PC-9 (cell line): ENCODE results near the gene TP53AIP1. TPM values are rescaled to one million over a fixed set of nuclear protein-coding genes. Genes with fewer than 3 reads are reported as not detected.

ENCODE experiments used
- BruUV-seq: library from RNA; stranded (reverse); fragments of 400-500 nt; replicated peaks from 2 replicates; lab custom pipeline; 2021; lab: Mats Ljungman, UMichigan
- CTCF ChIA-PET: fragments of 300-600 bp; sonication (Branson Sonifier 250); formaldehyde crosslinking; loops from one replicate; lab custom pipeline; 2022; ENCODE audit warnings: antibody characterized with exemption; lab: Charles Lee
- POLR2A ChIA-PET: fragments of 300-600 bp; sonication (Branson Sonifier 250); formaldehyde crosslinking; loops from one replicate; lab custom pipeline; 2022; ENCODE audit warnings: antibody characterized with exemption; ENCODE audit not compliant: unreplicated experiment; lab: Charles Lee
- DNase-seq, 2 experiments: peaks; one replicate each; pipeline versions ENCODE4 v3.0.0 to v3.0.0-alpha.2; 2015 to 2022; ENCODE audit warnings: mixed read lengths in 1 of 2
- H2AFZ ChIP-seq: fragments of 200-600 bp; sonication (generic); 2 replicates; pipeline ENCODE4 v1.8.1; 2017; ENCODE audit warnings: antibody characterized with exemption
- H3F3A ChIP-seq: fragments of 200-600 bp; sonication (generic); 2 replicates; pipeline ENCODE4 v1.8.1; 2017; ENCODE audit warnings: antibody characterized with exemption, mild to moderate bottlenecking, low read depth; ENCODE audit not compliant: insufficient read depth
- H3K27ac ChIP-seq: fragments of 200-600 bp; sonication (generic); 2 replicates; pipeline ENCODE4 v1.6.1; 2016; ENCODE audit warnings: mixed run types
- H3K27me3 ChIP-seq: fragments of 200-600 bp; sonication (generic); 2 replicates; pipeline ENCODE4 v1.6.1; 2016; ENCODE audit warnings: low read depth, mixed run types; ENCODE audit not compliant: insufficient read depth
- H3K36me3 ChIP-seq: fragments of 200-600 bp; sonication (generic); 2 replicates; pipeline ENCODE4 v1.6.1; 2016; ENCODE audit warnings: low read depth, mixed run types
- H3K4me1 ChIP-seq: fragments of 200-600 bp; sonication (generic); replicated peaks from 2 replicates; pipeline ENCODE4 v1.6.1; 2016; ENCODE audit warnings: mixed run types; ENCODE audit not compliant: insufficient read depth
- H3K4me2 ChIP-seq: fragments of 200-600 bp; sonication (generic); 2 replicates; pipeline ENCODE4 v1.6.1; 2017; ENCODE audit warnings: mixed run types
- H3K4me3 ChIP-seq: fragments of 200-600 bp; sonication (generic); 2 replicates; pipeline ENCODE4 v1.6.1; 2016; ENCODE audit warnings: mixed run types
- H3K79me2 ChIP-seq: fragments of 200-600 bp; sonication (generic); 2 replicates; pipeline ENCODE4 v1.6.1; 2017; ENCODE audit warnings: low read depth, mixed run types
- H3K9me2 ChIP-seq: fragments of 200-600 bp; sonication (generic); 2 replicates; pipeline ENCODE4 v1.8.1; 2017; ENCODE audit warnings: mild to moderate bottlenecking; ENCODE audit not compliant: insufficient read depth
- H3K9me3 ChIP-seq: fragments of 200-600 bp; sonication (generic); 2 replicates; pipeline ENCODE4 v1.8.1; 2016; ENCODE audit warnings: low read depth; ENCODE audit not compliant: insufficient read depth
- H4K20me1 ChIP-seq: fragments of 200-600 bp; sonication (generic); 2 replicates; pipeline ENCODE4 v1.8.1; 2017; ENCODE audit not compliant: insufficient read depth
- CTCF ChIP-seq: fragments of 200-600 bp; sonication (generic); conservative IDR thresholded peaks from 2 replicates; pipeline ENCODE4 v1.6.1; 2017; ENCODE audit warnings: mixed run types, antibody characterized with exemption, mild to moderate bottlenecking, moderate library complexity
- EZH2 ChIP-seq: fragments of 200-600 bp; sonication (generic); IDR thresholded peaks from 2 replicates; pipeline ENCODE4 v1.8.0; 2017; ENCODE audit warnings: antibody characterized with exemption, low read depth
- intact Hi-C: fragments of 100-400 bp; cut with micrococcal nuclease; formaldehyde crosslinking; loops from one replicate; pipeline ENCODE4 v1.10.0; 2022; ENCODE audit not compliant: unreplicated experiment
- total RNA-seq: library from RNA; stranded (reverse); gene quantifications from 2 replicates; pipeline ENCODE4 v1.2.3, GENCODE V29; 2021

TP53AIP1 gene
- total RNA-seq, 1 experiment from 2014 or later: not detected

GRCh38 chr11:128964463-128964930 is 21.8 kb upstream of the TP53AIP1 start:
- Histone ChIP-seq H3K27ac (no peak overlapping the region), H3K4me1 (no peaks in the 10 kb centered on the region), H3K9me2 (no peaks in the 10 kb centered on the region), H3K27me3 (no peaks in the 10 kb centered on the region), H3K4me2 (no peak overlapping the region), H4K20me1 (no peaks in the 10 kb centered on the region), H3K36me3 (no peaks in the 10 kb centered on the region), H2AFZ (no peak overlapping the region), H3K9me3 (no peaks in the 10 kb centered on the region), H3K79me2 (no peaks in the 10 kb centered on the region), H3K4me3 (no peak overlapping the region), H3F3A (no peaks in the 10 kb centered on the region)
- BruUV-seq: no TSS peak
- TF ChIP-seq CTCF (no peak), EZH2 (no peak)
- ChIA-PET POLR2A (no interaction called here), CTCF (no interaction called here)
- intact Hi-C loops: no loop called here
- DNase-seq: no peak

DNA sequence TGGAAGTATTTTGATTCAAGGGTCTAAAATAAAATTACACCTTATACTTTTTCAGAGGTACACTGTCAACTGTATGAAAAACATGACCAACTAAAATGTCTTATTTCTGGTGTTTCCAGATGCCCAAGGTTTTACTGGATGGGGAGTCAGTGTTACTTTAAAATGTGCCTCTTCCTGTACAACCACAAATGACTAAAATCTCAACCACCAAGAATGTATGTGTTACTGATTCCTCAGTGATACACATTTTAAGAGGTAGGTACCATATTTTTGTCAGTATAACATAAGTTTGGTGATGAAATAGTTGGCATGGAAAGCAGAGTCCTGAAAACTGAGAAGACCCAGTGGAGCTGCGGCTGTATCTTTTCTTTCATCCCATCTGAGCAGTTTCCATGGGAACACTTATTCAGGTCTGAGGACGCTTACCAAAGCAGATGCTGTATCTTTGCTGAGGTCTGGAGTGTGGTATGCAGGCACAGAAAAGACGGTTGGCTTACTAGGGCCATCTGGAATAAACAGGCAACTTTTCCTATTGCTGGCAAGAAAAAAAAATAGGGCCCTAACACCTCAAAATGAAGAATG is 21.2 kb upstream of the TP53AIP1 start:
- intact Hi-C loops: no loop called here
- Histone ChIP-seq H3K27ac (no peak overlapping the region), H3K4me1 (no peaks in the 10 kb centered on the region), H2AFZ (no peak overlapping the region), H3K9me3 (no peaks in the 10 kb centered on the region), H4K20me1 (no peaks in the 10 kb centered on the region), H3F3A (no peaks in the 10 kb centered on the region), H3K27me3 (no peaks in the 10 kb centered on the region), H3K36me3 (no peaks in the 10 kb centered on the region), H3K4me3 (no peak overlapping the region), H3K4me2 (no peak overlapping the region), H3K9me2 (no peaks in the 10 kb centered on the region), H3K79me2 (no peaks in the 10 kb centered on the region)
- DNase-seq: no peak
- CTCF ChIA-PET: no interaction called here
- TF ChIP-seq CTCF (no peak), EZH2 (no peak)
- POLR2A ChIA-PET: no interaction called here
- no TSS peak for BruUV-seq

GRCh38 chr11:128962896-128963295 is 20.2 kb upstream of the TP53AIP1 start:
- no TSS peak for BruUV-seq
- Histone ChIP-seq H3K4me1 (no peaks in the 10 kb centered on the region), H3K9me3 (no peaks in the 10 kb centered on the region), H4K20me1 (no peaks in the 10 kb centered on the region), H3F3A (no peaks in the 10 kb centered on the region), H3K27ac (no peak overlapping the region), H2AFZ (no peak overlapping the region), H3K4me2 (no peak overlapping the region), H3K9me2 (no peaks in the 10 kb centered on the region), H3K27me3 (no peaks in the 10 kb centered on the region), H3K79me2 (no peaks in the 10 kb centered on the region), H3K36me3 (no peaks in the 10 kb centered on the region), H3K4me3 (no peak overlapping the region)
- DNase-seq: no peak
- intact Hi-C loops: no loop called here
- POLR2A ChIA-PET: interaction anchor here (0.7 kb wide), 1 partner anchor 359 kb away, joined by 7 read pairs; no protein-coding TSS in a partner anchor
- CTCF ChIA-PET: no interaction called here
- TF ChIP-seq EZH2: no peak
- no peak for TF ChIP-seq CTCF
